HG03520 (cell line): ENCODE measurements around the gene PTPN13.

Source experiments
- ATAC-seq: cut with Tn5 transposase; IDR thresholded peaks from one replicate; pipeline ENCODE4 v1.9.1; 2021; ENCODE audit warnings: mild to moderate bottlenecking, moderate library complexity; ENCODE audit not compliant: unreplicated experiment

Gene PTPN13

GRCh38 chr4:86809809-86810208 lies 215.7 kb downstream of the PTPN13 start:
- ATAC-seq = no peak

DNA sequence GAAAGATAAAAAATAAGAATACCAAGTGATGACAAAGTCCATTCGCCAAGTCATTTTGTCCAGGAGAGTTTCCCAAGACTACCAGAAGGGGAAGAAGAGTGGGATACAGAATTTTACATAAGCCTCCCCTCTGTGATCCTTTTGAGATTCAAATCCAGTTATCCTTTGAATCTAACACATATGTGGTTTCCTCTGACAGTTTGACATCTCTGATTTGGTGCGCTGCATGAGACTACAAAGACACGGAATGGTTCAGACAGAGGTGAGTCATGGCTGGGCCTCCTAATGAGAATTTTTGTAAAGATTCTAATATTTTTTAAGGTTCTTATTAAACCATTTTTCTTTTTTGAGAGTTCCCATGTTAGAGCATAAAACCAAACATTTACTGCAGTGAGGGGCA lies 216.7 kb downstream of the PTPN13 start:
- ATAC-seq = no peak

DNA sequence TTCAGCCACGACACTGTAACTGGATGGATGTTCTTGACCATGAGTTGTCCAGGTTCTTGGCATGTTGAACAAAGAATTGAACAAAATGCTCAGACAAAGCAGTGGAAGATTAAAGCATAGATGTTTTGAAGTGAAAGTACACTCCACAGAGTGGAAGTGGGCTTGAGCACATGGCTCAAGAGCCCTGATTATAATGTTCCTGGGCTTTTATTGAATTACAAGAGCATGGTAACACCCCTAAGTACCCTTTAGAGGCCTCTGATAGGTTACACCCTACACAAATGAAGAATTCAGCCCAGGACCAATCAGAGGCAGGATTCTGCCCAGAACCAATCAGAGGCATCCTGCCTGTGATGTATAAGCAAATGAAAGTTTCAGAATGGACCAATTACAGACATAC lies 221.5 kb downstream of the PTPN13 start:
- no peak for ATAC-seq

DNA sequence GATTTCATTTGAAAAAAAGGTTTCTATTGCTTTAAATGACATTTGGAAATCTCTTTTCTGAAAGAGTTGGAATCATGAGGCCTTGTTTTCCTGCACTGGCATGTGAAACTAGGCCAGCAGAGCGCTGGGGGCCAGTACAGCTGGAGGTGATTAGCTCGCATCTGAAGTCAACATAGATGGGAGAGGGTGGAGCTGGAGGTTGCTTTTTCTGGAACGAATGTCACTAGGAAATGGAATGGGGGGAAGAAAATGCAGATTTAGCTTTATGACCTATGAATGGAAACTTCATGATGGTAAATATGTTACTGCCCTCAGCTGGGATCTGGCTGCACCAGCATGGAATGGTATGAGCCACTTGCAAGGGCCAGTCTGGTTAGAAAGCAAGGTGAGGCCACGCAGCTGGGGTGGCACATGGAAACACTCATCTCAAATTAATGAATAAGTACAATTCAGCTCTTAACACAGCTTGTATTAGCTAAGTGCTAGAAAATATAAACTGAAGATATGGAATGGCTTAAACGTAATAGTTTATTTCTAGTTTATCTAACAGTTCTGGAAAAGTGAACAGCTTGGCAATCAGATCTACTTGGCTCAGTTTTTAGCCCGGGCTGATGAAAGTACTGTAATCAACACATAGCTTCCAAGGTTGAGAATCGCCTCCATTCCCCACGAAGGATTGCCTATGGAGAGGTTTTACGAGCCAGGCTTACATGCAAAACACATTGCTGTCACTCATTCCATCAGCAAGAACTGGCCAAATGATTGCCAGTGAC lies 222.6 kb downstream of the PTPN13 start:
- ATAC-seq = no peak

DNA sequence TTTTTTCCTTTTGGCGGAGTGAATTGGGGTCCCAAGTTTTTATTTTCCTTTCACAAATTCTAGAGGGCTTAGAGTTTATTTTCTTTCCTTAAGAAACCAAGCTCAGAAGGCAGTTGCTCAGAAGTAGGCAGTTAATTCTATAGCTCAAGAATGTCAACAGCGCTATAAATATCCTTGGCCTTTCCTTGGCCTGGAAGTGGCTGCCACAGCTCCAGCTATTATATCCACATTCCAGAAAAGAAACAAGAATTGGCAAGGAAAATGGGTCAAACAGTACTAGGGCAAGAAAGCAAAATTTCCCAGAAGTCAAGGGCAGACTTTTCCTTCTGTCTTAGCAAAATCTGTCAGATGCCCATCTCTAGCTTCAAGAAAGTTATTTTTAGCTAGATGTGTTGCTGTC lies 224.1 kb downstream of the PTPN13 start:
- ATAC-seq = no peak

- no peak for ATAC-seq
Observed at GRCh38 chr4:86818841-86819240, 224.7 kb downstream of the PTPN13 start.

DNA sequence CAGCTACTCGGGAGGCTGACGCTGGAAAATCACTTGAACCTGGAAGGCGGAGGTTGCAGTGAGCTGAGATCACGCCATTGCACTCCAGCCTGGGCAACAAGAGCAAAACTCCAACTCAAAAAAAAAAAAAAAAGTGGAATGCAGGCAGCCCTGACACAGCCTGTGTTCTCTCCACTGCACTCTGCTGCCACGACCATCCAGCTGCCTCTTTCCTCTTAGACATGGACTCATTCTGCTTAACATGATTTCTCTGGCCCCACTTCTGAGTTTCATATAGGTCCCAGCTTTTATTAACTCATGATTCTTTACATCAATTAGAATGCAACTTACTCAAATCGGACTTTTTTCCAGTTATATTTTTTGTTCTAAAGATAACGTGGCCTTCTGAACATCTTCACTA lies 225.4 kb downstream of the PTPN13 start:
- ATAC-seq = no peak

GRCh38 chr4:86821151-86821550 lies 227.0 kb downstream of the PTPN13 start:
- ATAC-seq = no peak

DNA sequence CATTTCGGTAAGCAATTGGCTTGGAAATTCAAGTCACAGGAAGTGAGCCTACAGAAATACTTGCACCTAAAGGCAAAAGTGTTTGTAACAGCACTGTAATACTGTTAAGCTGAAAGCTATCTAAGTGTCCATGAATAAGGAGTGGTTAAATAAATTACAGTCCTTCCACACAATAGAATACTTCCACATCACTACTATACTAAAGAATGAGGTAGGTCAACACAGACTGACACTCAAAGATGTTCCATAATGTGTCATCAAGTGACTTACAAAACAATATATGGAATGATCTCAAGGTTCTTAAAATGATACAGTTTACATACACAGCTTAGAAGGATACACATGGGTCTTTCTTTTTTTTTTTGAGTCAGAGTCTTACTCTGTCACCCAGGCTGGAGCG lies 228.0 kb downstream of the PTPN13 start:
- no peak for ATAC-seq

- no peak for ATAC-seq
Observed at GRCh38 chr4:86825511-86825910, 231.4 kb downstream of the PTPN13 start.

DNA sequence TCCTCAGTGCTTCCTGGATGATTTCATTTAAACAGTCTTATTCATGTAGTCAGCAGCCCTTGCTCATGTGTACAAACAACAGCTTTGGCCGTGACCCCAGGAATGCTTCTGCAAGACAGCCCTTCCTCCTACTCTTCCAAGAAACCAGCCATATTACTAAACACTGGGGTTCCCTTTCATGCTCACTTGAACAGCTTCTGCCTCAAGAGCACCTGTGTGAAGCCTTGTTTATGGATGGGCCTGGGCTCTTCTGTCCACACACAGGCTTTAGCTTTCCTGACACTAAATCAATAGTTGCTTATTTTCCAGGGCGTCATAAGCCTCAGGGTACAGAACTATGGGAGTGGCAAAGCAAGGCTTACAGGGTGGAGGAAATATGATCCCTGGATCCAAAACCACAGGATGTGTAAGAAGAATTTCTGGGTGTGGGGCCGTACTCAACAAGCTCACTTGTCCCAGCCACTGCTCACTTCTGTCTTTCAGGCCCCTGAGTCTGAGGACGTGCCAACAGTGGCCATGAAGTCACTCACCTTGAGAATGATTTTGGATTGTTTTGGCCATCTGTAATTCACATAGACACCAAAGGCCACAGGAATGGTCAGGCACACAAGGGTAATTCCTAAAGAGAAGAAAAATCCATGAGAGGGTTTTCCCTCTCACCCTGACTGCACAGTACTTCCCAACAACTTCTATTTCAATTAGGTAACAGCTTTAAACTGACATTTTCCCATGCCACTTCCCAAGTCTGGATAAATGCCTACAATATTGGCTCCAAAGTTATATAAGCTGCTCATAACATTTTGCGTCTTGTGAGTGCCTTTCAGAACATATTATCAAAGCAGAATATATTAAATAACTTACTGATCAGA lies 237.4 kb downstream of the PTPN13 start:
- no peak for ATAC-seq

DNA sequence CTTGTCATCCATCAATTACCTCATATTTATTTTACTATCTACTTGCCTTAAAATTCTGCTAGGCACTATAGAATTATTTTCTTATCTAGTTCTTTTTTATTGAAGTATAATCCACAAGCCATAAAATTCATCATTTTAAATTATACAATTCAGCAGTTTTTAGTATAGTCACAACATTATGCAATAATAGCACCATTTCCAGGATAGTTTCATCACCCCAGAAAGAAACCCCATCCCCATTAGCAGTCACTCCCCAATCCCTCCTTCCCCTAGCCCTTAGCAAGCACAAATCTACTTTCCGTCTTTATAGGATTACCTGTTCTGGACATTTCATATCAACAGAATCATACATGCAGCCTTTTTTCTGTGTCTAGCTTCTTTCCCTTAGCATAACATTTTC lies 239.5 kb downstream of the PTPN13 start:
- no peak for ATAC-seq

DNA sequence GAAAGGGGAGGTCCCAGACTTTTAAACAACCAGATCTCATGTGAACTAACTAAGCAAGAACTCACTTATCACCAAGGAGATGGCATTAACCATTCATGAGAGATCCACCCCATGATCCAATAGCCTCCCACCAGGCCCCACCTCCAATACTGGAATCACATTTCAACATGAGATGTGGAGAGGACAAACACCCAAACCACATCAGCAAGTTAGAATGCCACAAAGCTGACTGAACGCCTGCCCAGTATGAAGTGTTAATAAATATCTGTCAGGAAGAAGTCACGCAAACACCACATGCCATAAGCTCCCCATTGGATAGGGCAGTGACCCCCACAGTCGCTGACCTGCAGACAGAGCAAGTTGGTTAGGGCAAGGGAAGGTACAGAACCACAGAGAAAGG lies 240.8 kb downstream of the PTPN13 start:
- no peak for ATAC-seq

- no peak for ATAC-seq
Observed at GRCh38 chr4:86835677-86836076, 241.6 kb downstream of the PTPN13 start.

DNA sequence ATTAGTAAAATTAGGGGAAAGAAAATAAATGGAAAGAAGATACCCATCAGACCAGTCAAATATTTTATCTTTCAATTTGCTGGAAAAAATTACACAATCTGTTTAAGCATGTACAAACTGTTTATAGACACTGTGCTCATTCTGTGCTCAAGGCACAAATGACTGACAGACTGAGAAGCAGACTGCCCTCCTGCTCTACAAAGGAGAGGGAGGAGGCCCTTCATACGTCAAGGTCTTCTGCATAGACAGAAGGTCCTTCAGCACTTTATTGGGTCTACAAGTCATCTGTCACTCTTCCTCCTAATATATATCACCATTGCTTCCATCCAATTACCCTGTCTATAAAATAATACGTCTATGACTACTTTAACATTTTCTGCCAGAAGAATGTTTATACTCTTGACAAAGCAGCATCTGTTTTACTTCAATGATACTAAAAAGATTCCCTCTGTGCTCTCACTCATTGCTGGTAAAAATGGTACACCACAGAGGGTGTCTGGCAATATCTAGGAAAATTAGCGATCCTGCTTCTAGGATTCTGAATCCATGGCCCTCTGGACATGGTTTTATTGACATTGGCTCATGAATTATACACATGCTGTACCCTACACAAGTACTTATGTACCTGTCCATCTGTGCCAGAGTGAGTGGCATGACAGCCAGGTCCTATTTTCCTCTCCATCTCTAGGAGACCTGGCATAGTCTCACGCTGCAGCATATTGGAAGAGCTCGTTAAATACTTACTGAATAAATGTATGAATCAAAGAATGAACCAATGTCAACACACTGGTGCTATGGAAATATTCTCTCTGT lies 243.8 kb downstream of the PTPN13 start:
- ATAC-seq = no peak

- ATAC-seq = no peak
Observed at GRCh38 chr4:86840858-86841257, 246.7 kb downstream of the PTPN13 start.

GRCh38 chr4:86841309-86841708 lies 247.2 kb downstream of the PTPN13 start:
- no peak for ATAC-seq

GRCh38 chr4:86845593-86845992 lies 251.5 kb downstream of the PTPN13 start:
- no peak for ATAC-seq

- ATAC-seq = no peak
Observed at GRCh38 chr4:86846921-86847320, 252.8 kb downstream of the PTPN13 start.

GRCh38 chr4:86847571-86847970 lies 253.5 kb downstream of the PTPN13 start:
- no peak for ATAC-seq

- ATAC-seq = no peak
Observed at GRCh38 chr4:86848136-86848535, 254.0 kb downstream of the PTPN13 start.
